Stomach (tissue), 9 donors: ENCODE data around the gene EMCN. TPM values are rescaled to one million over a fixed set of nuclear protein-coding genes. Genes with fewer than 3 reads are reported as not detected.
A peak's percentile ranks its signal among the peaks of the same experiment; 100 is the strongest.

ENCODE experiments used
- DNase-seq, 2 donors: peaks; one replicate each; pipeline versions ENCODE4 v3.0.0 to v3.0.0-alpha.2; 2013 to 2019
- H3K27ac ChIP-seq, 5 donors: fragments of 200-600 bp in 4 of 5; sonication (generic) in 4 of 5; one replicate each; pipeline ENCODE4 v1.5.1; 2013 to 2019; ENCODE audit warnings: mild to moderate bottlenecking in 1 of 5, moderate library complexity in 1 of 5
- H3K27me3 ChIP-seq, 3 donors: fragments of 200-600 bp; sonication (generic); one replicate each; pipeline ENCODE4 v1.5.1; 2017 to 2019; ENCODE audit warnings: mixed run types in 1 of 3
- H3K36me3 ChIP-seq, 4 donors: fragments of 200-600 bp; sonication (generic); 1 replicate in 3 of 4; 2 replicates in 1 of 4; pipeline ENCODE4 v1.5.1; 2016 to 2019
- H3K4me1 ChIP-seq, 4 donors: fragments of 200-600 bp; sonication (generic); one replicate each; pipeline ENCODE4 v1.5.1; 2016 to 2019
- H3K4me3 ChIP-seq, 4 donors: fragments of 200-600 bp; sonication (generic) in 3 of 4; one replicate each; pipeline ENCODE4 v1.5.1; 2016 to 2019; ENCODE audit warnings: mild to moderate bottlenecking in 1 of 4
- H3K9me3 ChIP-seq, 4 donors: fragments of 200-600 bp; sonication (generic); one replicate each; pipeline ENCODE4 v1.5.1; 2016 to 2019
- EP300 ChIP-seq: sonication (generic); formaldehyde crosslinking; IDR thresholded peaks from one replicate; pipeline ENCODE4 v1.6.1; 2017; ENCODE audit warnings: antibody characterized with exemption
- POLR2A ChIP-seq, 4 donors: fragments of 450-650 bp; IDR thresholded peaks; one replicate each; pipeline ENCODE4 v1.6.1; 2016; ENCODE audit warnings: antibody characterized with exemption in 4 of 4, control low read depth in 2 of 4, mild to moderate bottlenecking in 1 of 4, moderate library complexity in 1 of 4
- POLR2AphosphoS5 ChIP-seq, 3 donors: sonication (generic); formaldehyde crosslinking; IDR thresholded peaks; one replicate each; pipeline ENCODE4 v1.6.1; 2016; ENCODE audit warnings: antibody characterized with exemption in 3 of 3
- WGBS, 5 donors: extraction: QIAGEN DNeasy Blood & Tissue Kit in 3 of 5; methylation state at CpG; one replicate each; pipeline versions ENCODE4 v1.1.5 to v1.1.7; 2013 to 2018; 5-methylcytosine and 5-hydroxymethylcytosine counted together
- intact Hi-C: fragments of 100-400 bp; cut with DNase I; formaldehyde crosslinking; loops from one replicate; pipeline ENCODE4 v1.15.1; 2023; ENCODE audit warnings: low total_unique reads
- polyA plus RNA-seq, 3 donors: library from polyadenylated mRNA; stranded (reverse); fragments of 200-250 nt; gene quantifications; one replicate each; pipeline ENCODE4 v1.2.3, GENCODE V29; 2013
- total RNA-seq, 5 donors: library from RNA; depleted of rRNA; stranded (reverse); fragments of >200 nt; gene quantifications; one replicate each; pipeline versions ENCODE4 v1.1.0 to v1.2.3, GENCODE V29; 2014 to 2016
- TF ChIP-seq, protein P1 (sequence below), 7 experiments: fragments of 450-650 bp in 4 of 7; fragments of 200-600 bp in 3 of 7; sonication (generic) in 3 of 7; IDR thresholded peaks; one replicate each; pipeline ENCODE4 v1.5.1; 2016 to 2019; ENCODE audit warnings: antibody characterized with exemption in 7 of 7, control low read depth in 2 of 7, mild to moderate bottlenecking in 1 of 7
- donor health status: healthy with polysubstance abuse.
- donor health status: Bipolar disorder and iron deficiency.
- donor health status: healthy.

EMCN gene
- total and polyA plus RNA-seq, 8 donors = 0.29 to 16.2 (median 3.2) TPM; not detected in 2

DNA sequence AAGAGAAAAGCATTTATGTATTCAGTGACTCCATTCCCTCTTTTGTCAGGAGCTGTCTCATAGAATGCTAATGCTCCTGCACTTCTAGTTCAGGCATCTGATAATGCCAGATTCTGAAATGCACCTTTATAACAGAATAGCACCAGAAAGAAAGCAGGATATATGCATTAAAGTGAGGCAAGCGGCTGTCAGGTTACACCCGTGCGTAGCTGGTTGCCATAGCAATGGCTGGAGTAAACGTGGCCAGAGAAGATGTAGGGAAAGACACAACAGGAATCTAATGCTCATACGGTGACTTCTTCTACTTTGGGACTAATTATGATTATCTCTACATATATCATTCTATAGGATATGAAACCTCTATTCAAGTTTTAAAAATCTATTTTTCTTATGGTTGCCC is 5.9 kb downstream of the EMCN start:
- H3K27ac ChIP-seq = no peak overlapping the region
- TF ChIP-seq EP300 = no peak
- 44 to 61% (median 56%) methylated on average over 5 of the region's 5 CpGs for WGBS, 5 donors
- H3K36me3 ChIP-seq = no peaks in the 10 kb centered on the region
- H3K4me3 ChIP-seq = no peak overlapping the region
- peak in 1 of 2 donors; percentile 18 for DNase-seq
- H3K9me3 ChIP-seq = no peaks in the 10 kb centered on the region
- intact Hi-C loops = no loop called here
- H3K27me3 ChIP-seq = no peaks in the 10 kb centered on the region
- peaks cover 0 to 20% (median 7%) of the 10 kb centered on the region in 4 donors for H3K4me1 ChIP-seq

DNA sequence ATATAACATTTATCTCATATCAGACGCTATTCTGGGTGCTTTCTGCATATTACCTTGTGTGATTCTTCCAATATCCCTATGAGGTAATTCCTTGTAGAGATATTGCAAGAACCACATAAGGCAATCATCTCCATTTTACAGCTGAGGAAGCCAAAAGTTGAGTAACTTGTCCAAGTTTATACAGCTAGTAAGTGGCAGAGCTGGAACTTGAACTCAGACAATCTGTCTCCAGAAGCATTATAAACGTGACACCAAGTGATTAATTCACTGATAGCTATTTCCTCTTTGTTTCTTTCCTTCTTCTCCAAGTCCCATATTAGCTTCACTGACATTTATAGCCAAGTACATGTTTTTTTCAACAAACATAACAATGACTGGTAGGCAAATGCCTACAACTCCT is 7.3 kb downstream of the EMCN start:
- intact Hi-C loops = no loop called here
- Histone ChIP-seq H3K4me3 (no peak overlapping the region), H3K4me1 (peaks cover 0 to 21% (median 7%) of the 10 kb centered on the region in 4 donors), H3K27me3 (no peaks in the 10 kb centered on the region), H3K9me3 (no peaks in the 10 kb centered on the region), H3K36me3 (no peaks in the 10 kb centered on the region), H3K27ac (no peak overlapping the region)
- no peak for DNase-seq
- no peak for TF ChIP-seq EP300
- no peak for TF ChIP-seq POLR2A (IDR thresholded peaks at IDR 0.05)
- no peak for TF ChIP-seq POLR2AphosphoS5 (IDR thresholded peaks at IDR 0.05)
- TF ChIP-seq, protein P1, sequence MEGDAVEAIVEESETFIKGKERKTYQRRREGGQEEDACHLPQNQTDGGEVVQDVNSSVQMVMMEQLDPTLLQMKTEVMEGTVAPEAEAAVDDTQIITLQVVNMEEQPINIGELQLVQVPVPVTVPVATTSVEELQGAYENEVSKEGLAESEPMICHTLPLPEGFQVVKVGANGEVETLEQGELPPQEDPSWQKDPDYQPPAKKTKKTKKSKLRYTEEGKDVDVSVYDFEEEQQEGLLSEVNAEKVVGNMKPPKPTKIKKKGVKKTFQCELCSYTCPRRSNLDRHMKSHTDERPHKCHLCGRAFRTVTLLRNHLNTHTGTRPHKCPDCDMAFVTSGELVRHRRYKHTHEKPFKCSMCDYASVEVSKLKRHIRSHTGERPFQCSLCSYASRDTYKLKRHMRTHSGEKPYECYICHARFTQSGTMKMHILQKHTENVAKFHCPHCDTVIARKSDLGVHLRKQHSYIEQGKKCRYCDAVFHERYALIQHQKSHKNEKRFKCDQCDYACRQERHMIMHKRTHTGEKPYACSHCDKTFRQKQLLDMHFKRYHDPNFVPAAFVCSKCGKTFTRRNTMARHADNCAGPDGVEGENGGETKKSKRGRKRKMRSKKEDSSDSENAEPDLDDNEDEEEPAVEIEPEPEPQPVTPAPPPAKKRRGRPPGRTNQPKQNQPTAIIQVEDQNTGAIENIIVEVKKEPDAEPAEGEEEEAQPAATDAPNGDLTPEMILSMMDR (IDR thresholded peaks at IDR 0.05) = no peak
- 33 to 61% (median 47%) methylated on average over 2 of the region's 2 CpGs for WGBS, 5 donors

DNA sequence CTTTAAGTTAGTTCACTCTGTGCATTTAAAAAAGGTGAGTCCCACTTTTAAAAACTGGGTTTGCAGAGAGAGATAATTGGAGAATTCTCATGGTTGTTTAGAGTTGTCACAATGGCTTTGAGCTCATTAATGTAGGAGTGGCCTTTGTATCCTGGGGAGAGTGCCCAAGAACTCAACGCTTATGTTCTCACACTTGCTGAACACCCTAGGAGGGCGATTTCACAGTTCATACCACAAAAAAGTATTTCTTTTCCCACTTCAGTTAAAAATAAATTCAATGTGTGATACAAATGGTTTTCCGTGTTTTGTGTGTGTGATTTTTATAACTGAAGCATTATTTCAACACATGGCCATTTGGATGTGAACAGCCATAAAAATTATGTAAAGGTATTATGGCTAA is 8.4 kb downstream of the EMCN start:
- no peak for DNase-seq
- Histone ChIP-seq H3K27me3 (no peaks in the 10 kb centered on the region), H3K9me3 (no peaks in the 10 kb centered on the region), H3K27ac (no peak overlapping the region), H3K4me3 (no peak overlapping the region), H3K36me3 (no peaks in the 10 kb centered on the region), H3K4me1 (peaks cover 0 to 21% (median 7%) of the 10 kb centered on the region in 4 donors)
- intact Hi-C loops = no loop called here
- TF ChIP-seq POLR2A (IDR thresholded peaks at IDR 0.05) = no peak
- TF ChIP-seq POLR2AphosphoS5 (IDR thresholded peaks at IDR 0.05) = no peak
- no peak for TF ChIP-seq EP300
- TF ChIP-seq, protein P1 (IDR thresholded peaks at IDR 0.05) = no peak
- WGBS, 5 donors = 80 to 84% (median 81%) methylated on average over 3 of the region's 3 CpGs

DNA sequence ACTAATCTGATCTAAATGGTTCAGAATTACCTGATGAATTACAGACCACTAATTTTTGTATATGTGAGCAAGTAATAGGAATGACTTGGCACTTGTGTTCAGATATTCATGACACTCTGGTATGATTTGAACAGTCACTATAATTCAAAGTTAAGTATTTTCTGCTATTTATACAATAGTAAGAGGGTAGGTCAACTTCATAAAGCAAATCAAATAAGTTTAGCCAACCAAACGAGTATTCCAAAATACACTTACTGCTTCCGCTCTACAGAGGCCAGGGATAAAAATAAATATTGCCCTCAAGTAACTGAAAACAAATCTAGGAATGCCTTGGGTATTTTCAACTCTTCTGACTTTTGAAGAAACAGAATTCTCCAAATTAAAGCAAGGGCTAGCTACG is 9.1 kb downstream of the EMCN start:
- DNase-seq = no peak
- 21 to 31% (median 27%) methylated on average over 3 of the region's 3 CpGs for WGBS, 5 donors
- intact Hi-C loops = no loop called here
- Histone ChIP-seq H3K36me3 (no peaks in the 10 kb centered on the region), H3K27me3 (no peaks in the 10 kb centered on the region), H3K4me3 (no peak overlapping the region), H3K4me1 (peaks cover 0 to 21% (median 7%) of the 10 kb centered on the region in 4 donors), H3K27ac (no peak overlapping the region), H3K9me3 (no peaks in the 10 kb centered on the region)
- TF ChIP-seq POLR2AphosphoS5 (IDR thresholded peaks at IDR 0.05) (no peak), EP300 (no peak), POLR2A (IDR thresholded peaks at IDR 0.05) (no peak)
- TF ChIP-seq, protein P1 (IDR thresholded peaks at IDR 0.05) = no peak

DNA sequence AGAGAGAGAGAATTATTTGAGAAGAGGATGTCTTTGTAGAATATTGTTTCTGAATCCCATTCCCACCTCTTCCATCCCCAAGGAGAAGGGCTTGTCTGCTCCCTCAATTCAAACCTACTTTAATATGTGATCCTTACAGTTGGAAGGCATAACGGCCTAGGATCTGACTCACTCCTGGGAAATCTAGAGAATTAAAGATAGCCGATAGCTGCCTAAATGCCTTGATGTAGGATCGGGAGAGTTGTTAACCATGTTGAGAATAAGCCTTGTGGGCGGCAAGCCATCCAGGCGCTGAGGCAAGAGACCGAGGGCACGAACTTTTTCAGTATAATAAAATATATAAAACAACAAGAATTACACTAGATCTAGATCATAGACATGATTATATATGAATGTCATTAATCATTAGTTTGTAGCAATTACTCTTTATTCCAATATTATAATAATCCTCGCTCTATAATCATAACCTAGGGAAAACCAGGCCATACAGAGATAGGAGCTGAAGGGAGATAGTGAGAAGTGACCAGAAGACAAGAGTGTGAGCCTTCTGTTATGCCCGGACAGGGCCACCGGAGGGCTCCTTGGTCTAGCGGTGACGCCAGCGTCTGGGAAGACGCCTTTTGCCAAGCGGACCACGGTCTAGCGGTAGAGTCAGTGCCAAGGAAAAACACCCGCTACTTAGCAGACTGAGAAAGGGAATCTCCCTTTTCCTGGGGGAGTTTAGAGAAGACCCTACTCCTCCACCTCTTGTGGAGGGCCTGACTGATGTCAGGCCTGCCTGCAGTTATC is 13.5 kb downstream of the EMCN start:
- no peaks in the 10 kb centered on the region for H3K27me3 ChIP-seq
- H3K9me3 ChIP-seq = no peaks in the 10 kb centered on the region
- H3K4me1 ChIP-seq = peaks cover 0 to 21% (median 7%) of the 10 kb centered on the region in 4 donors
- TF ChIP-seq POLR2AphosphoS5 (IDR thresholded peaks at IDR 0.05) (no peak), EP300 (no peak), POLR2A (IDR thresholded peaks at IDR 0.05) (no peak)
- TF ChIP-seq, protein P1 (IDR thresholded peaks at IDR 0.05) = no peak
- H3K36me3 ChIP-seq = no peaks in the 10 kb centered on the region
- no peak overlapping the region for H3K27ac ChIP-seq
- no peak for DNase-seq
- intact Hi-C loops = no loop called here
- 90 to 93% (median 91%) methylated on average over 18 of the region's 18 CpGs for WGBS, 5 donors
- H3K4me3 ChIP-seq = no peak overlapping the region
